Stimulated activated CD4-positive, alpha-beta T cell treated with anti-CD3 and anti-CD28 coated beads, Interleukin-1b, Interleukin-23, amount 100 ng/mL, for 48 hours (primary cell): ENCODE data around the gene MS4A6E.
"Not testable (repeated sequence)": the region's sequence is repeated elsewhere in the genome, so short reads cannot be mapped to it uniquely, and the experiment has no call there.

Experiments
- DNase-seq: peaks from one replicate; pipeline ENCODE4 v3.0.0-alpha.2; 2020

The MS4A6E gene, protein sequence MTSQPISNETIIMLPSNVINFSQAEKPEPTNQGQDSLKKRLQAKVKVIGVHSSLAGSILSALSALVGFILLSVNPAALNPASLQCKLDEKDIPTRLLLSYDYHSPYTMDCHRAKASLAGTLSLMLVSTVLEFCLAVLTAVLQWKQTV

DNA sequence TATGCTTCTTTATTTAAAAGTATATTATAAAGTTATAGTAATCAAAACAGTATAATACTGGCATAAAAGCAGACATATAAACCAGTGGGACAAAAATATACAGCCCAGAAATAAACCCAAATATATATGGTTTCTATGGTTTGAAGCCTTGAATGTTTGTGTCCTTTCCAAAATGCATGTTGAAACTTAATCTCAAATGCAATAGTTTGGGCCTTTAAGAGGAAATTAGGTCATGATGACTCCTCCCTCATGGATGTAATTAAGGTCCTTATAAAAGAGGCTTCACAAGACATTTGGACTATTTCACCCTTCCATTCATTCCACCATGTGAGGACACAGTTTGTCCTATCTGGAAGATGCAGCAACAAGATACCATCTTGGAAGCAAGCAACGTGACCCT, at the start of gene MS4A6E:
TSS of gene MS4A6E (plus strand) at position 301 of the 400 bp plus-strand sequence. CDS start 7,641 bp downstream, outside the sequence.
- DNase-seq, result no peak

DNA sequence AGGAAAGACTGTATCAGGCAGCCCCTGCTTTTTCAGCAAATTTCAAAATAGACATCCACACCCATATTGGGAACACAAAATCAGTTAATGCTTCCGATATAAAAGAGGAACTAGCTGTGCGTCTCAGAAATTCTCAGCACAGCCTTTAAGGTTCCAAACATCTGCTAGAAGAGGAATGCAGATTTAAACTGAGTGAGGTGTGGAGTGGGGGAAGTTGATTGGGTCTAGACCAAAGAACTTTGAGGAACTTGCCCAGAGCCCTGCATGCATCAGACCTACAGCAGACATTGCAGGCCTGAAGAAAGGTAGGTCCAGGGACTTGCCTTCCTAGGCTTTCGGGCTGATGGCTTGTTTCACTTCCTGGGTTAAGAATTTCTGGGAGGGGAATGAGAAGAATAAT, 46.6 kb upstream of the MS4A6E start, which contains the start of gene MS4A4A:
TSS of gene MS4A4A (plus strand) at position 255 of the 400 bp plus-strand sequence. CDS start at position 265, 10 bp downstream.
- DNase-seq, result no peak

DNA sequence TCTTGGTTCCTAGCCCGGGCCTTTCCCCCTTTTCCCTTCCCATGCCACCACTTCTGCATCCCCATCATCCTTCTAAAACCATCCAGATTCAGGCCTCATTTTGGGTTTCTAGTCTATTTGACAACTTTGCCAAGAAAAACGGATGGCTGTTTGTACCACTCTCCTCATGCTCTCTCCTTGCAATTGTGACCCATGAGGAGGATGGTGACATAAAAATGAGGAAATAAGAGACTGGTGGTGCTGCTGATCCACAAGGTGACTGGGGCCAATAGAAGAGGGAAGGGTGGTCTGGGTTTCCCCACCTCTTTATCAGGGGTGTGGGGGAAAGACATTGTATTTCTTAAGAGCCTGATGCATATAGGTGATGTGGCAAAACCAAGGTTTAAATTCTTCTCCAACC, 45.6 kb upstream of the MS4A6E start:
- no peak for DNase-seq

DNA sequence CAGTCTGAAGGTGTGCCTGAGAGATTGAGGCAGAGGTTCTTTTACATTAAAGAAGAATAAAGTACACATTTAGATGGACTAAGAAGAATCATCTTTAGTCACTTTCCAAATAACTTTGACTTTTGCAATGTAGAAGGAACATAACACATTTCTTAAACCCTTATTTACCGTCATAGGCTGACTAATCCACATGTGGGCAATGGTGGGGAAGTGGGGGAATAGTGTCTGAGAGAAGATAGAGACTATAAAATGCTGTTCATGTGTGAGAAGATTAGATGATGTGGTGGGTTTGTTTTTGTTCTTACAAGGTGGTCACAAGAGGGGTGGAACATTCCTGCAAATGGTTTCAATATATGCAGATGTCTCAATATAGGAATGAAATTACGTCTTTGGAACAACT, 44.8 kb upstream of the MS4A6E start:
- DNase-seq, result no peak

DNA sequence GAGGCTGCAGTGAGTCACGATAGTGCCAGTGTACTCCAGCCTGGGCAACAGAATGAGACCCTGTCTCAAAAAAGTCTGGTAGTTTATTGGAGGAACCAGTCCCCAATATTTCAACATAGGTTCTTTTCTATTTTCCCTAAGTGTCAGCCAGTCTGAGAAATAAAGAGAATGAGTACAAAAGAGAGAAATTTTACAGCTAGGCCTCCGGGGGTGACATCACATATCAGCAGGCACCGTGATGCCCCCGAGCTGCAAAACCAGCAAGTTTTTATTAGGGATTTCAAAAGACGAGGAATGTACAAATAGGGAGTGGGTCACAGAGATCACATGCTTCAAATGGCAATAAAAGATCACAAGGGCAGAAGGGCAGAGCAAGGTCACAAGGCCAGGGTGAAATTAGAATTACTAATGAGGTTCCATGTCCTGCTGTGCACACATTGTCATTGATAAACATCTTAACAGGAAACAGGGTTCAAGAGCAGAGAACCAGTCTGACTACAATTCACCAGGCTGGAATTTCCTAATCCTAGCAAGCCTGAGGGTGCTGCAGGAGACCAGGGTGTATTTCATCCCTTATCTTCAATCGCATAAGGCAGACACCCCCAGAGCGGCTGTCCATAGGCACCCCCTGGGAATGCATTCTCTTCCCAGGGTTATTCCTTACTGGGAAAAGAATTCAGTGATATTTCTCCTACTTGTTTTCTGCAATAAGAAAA, 41.5 kb upstream of the MS4A6E start:
- DNase-seq, result not testable (repeated sequence)

DNA sequence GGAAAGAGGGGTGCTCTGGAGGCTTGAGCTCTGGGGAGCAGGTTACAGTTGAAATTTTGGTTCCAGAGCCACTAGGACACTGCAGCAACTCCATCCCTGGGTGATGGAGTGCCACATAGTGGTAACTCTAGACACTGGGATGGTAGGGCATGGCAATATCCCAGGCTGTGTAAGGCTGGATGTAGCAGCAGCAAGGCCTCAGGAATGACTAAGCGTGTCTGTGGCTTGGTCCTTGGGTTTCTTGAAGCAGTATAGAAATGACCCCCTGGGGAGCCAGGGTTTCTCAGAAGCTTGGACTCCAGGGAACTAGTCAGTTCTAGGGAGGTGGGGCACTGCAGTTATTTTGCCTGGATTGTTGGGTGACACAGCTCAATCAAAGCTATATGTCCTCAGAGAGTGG, 38.5 kb upstream of the MS4A6E start:
- no peak for DNase-seq

DNA sequence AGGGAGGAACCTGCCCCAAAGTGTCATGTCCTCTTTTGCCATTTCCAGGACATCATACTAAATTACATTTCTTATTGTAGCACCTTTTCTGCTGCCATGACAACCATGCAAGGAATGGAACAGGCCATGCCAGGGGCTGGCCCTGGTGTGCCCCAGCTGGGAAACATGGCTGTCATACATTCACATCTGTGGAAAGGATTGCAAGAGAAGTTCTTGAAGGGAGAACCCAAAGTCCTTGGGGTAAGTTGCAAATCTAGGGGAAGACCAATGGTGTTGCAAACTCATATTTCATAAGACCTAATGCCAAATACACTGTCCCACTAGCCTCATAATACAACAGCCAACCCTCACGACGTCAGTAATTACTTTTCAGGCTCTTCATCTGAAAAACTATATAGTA, 34.9 kb upstream of the MS4A6E start:
- no peak for DNase-seq

DNA sequence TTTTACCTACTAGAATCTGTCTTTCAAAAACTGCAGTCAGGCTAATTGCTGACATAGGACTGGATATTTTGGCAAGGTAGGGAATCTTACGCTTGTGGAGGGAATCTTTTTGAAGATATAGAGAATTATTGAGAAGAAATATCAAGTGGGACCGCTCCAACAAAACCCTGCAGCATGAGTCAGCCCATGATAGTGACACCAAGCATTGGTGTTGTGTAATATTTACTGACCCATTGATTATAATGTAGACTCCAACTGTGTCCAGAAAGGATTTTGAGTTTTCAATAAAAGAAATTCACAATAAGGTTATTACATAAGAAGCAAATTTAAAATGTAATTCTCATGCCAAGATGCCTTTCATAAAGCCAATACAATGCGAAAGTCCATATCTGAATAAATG, 25.9 kb upstream of the MS4A6E start:
- no peak for DNase-seq

DNA sequence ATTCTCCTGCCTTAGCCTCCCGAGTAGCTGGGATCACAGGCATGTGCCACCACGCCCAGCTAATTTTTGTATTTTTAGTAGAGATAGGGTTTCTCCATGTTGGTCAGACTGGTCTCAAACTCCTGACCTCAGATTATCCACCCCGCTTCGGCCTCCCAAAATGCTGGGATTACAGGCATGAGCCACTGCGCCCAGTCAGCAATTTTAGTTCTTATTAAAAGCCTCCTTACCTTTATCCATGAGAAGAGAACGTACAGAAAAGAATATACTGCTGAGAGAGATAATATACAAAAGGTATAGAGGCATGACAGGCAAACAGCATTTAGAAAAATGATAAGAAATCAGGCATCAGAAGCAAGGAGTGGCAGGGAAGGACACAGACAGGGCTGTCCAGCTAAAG, 25.2 kb upstream of the MS4A6E start:
- not testable (repeated sequence) for DNase-seq

DNA sequence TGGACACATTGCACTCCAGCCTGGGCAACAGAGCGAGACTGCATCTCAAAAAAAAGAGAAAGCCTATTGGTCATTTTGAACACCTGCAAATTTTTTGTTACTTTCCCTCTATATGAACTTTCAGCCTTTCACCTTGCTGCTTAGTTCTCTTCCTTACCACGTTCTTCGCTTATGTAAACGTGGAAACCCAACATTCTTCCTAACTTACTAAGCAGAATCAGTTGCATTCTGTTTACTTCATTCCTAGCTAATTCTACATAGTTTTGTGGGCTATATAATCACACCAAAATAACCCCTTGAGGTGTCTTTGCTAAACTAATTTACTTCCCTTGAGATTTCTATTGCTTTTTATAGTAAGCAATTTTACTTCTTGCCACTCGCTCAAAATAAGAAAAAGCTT, 23.4 kb upstream of the MS4A6E start:
- DNase-seq, result no peak

DNA sequence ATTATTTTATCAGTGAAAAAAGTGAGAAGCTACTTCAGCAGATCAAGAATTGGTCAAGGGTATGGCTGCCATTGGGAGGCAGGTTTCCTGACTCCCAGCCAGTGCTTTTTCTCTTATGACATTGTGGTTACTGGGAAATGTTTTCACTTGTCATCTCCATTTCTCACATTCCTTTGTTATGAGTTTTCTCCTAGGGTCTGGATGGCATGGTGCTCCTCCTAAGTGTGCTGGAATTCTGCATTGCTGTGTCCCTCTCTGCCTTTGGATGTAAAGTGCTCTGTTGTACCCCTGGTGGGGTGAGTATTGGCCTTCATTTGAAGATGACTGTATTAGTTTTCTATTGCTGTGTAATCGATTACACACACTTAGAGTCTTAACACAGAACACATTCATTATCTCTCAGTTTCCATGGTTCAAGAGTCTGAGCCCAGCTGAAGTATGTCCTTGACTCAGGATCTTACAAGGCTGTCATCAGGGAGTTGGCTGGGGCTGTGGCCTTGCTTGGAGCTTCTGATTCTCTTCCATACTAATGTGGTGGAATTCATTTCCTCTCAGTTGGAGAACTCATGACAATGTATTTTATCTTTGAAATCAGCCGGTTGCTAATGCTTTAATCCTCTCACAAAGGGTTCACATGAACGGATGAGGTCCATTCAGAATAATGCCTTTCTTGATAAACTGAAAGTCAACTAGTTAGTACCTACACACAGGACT, 21.0 kb upstream of the MS4A6E start:
- DNase-seq, result no peak

DNA sequence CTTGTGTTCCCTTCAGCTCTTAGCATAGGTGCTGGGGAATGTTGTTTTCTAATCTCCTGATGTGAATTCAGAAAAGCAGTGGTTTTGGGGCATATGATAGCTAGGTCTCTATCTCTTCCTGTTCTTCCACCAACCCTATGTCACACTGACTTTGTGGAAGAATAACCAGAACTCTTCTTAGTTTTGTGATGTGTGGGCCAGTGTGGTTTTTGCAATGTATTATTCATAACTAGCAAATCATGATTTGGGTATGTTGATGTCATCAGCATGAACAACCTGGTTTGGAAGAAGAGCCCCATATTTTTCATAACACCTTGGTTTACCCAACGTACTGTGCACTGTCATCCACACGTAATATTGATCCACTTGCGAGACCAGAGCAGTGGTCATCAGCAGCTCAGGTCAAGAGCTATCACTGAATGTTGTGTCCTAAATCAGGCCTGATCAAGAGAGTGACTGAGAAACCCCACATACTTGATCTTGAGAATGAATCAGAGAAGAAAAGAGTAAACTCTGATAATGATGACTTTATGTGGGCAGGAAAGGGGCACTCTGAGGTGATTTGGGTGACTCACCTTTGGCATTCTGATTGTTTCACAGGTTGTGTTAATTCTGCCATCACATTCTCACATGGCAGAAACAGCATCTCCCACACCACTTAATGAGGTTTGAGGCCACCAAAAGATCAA, 19.4 kb upstream of the MS4A6E start:
- peak; percentile 40 for DNase-seq

DNA sequence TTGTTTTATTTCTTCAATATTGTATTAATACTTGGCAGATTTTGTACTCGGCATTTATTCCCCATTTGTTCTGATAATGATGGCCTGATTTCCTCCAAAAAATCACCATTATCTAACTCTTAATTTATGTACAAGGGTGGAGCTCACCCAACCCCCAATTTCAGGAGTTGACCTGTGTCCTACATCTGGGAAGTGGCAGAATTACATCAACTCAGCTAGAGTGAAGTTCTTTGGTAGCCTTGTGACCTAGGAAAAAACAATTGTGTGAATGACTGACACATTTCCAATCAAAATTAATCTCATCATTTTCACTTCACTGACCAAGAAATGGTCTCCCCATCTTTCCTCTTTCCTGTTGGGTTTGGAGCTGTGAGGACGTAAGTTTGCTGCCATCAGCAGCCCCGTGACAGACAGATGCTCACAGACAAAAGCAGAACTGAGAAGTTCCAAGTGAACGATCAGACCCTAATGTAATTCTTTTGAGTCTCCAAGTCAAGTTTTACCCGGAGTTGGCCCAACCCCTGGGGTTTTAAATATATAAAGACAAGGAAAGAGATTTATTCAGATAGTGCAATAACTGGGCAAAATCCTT, 16.6 kb upstream of the MS4A6E start:
- no peak for DNase-seq

DNA sequence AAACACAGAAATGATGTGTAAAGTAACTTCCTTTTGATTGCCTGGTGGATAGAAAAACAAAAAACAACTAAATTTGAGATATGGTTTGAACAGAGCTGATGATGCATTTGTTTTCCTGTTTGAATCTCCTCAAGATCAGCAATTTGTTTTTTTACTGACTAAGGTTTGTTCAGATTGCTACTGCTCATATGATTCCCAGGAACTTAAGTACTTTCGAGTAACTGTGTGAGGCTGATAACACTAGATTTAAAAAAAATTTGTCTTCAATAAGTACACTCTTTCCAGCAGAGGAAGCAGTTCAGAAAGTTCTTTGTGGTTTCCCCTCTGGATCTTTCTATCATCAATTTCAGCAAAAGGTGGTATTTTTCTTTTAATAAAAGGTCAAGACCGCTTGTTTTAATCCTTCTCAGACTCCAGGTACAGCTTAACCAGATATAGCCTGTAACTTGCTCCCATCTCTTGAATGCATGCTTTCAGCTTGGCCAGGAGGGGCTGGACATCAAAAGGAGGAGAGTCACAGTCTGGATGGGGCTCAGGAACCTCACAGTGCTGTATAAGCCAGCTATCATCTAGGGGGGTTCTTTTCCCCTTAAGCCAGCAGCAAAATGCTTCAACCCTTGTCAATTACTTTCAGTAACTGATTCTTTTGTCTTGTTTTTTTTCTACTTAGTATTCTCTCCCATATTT, 12.3 kb upstream of the MS4A6E start:
- no peak for DNase-seq

DNA sequence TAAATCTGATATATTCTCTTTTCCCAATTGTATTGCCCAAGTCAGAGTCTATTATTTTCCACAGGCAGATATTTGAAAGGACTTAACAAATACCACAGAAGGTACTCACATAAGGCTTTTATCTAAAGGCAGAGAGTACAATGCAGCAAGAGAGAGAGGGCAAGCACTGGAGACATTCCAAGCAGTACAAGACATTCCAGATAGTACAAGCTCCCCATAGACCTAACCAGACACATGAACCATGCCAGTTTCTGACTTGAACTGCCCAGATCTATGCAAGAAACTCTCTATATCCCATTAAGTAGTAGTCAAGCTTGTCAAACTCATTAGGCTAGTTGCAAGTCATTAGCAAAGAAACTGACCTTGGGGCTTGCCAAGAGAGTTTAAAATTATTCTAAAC, 11.2 kb upstream of the MS4A6E start:
- DNase-seq, result no peak

DNA sequence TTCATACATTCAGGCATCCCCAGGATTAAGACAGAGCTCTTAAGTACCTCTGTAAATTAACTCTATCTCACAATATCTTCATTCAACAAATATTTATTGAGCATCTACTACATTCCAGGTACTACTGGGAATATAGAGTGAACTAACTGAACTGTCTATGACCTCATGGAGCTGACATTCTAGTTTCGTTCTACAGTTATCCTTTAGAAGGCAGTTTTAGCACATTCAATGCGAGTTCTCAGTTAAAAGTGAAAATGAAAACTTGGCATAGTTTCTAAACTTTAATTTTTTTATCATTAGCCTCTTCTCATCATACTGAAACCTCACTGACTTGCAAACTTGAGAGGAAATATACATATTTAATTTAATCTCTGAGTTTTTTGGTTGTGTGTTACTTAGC, 10.7 kb upstream of the MS4A6E start:
- no peak for DNase-seq

DNA sequence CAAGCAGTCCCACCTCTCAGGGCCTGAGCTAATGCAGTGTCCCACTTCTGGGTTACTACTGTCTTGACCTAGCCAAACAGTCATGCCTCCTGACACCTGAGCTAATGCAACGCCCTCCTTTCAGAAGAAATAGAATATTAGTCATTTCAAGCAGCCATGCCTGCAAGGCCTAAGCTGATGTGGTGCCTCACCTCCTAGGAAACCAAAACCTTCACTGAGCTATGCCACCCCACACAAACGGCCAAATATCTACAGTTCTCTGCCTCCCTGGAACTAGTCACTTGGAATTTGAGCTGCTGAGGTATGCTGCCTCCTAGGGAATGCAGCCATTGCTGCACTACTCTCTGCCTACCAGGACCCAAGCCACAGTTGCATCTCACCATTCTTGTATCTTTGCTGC, 8.3 kb upstream of the MS4A6E start:
- DNase-seq, result no peak

DNA sequence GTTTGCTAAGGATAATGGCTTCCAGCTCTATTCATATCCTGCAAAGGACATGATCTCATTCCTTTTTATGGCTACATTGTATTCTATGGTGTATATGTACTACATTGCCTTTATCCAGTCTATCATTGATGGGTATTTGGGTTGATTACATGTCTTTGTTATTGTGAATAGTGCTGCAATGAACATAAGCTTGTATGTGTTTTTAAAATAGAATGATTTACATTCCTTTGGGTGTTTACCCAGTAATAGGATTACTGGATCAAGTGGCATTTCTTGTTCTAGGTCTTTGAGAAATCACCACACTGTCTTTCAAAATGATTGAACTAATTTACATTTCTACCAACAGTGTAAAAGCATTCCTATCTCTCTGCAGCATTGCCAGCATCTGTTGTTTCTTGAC, 6.0 kb upstream of the MS4A6E start:
- DNase-seq, result no peak

DNA sequence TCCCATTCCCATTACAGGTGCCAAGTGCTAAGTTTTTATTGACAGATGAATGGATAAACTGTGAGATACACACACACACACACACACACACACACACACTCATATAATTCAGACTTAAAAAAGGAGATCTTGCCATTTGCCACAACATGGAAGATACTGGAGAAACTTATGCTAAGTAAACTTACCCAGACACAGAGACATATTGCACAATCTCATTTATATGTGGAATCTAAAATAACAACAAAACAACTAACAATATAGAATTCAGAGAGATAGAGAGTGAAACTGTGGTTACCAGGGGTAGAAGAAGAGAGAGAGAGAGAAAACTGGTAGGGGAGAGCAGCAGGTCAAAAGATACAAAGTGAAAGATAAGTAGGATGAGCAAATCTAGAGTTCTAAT, 1.4 kb downstream of the MS4A6E start:
- DNase-seq, result no peak

DNA sequence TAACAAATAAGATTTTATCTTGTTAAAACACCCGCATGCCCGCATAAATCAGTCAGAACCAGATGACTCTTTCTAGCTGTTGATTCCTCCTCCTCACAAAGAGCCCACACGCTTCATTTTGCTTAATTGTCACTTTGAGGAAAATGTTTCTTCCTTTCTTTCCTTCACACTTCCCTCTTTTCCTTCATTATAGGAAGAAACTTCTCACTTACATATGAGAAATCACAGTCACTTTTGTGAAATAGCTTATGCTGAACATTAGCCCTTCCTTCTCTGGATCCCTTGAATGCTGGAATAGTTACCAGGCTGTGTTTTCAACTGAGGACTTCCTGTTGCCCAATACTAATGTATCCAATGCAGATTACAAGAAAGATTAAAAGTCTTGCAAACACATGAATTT, 5.8 kb downstream of the MS4A6E start:
- DNase-seq, result no peak

DNA sequence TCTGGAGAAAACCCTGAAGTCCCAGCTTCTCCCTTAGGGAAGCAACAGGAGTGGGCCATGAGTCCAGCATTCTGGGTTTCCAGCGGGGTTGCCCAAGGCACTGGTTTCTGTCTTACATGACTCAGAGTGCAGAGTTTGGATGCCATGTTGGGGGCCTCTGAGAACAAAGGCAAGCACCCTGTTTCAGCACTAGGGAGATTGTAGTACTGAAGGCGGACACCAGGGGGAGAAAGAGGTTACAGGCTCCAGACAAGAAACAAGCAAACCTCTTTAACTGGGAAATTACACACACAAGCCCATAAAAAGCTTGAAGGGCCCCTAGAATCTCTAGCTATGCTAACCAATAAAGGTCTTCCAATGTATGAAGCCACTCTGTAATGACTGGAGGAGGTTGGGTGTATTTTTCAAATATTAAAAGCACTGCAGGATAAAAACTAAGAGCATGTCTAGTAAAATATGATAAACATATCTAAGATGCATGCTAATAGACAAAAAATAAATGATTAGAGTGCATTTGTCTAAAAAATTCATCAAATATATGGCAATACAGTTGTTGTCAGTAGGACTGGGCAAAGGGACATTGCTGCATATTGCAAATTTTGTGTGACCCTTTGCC, 7.1 kb downstream of the MS4A6E start:
- DNase-seq, result peak; percentile 66

DNA sequence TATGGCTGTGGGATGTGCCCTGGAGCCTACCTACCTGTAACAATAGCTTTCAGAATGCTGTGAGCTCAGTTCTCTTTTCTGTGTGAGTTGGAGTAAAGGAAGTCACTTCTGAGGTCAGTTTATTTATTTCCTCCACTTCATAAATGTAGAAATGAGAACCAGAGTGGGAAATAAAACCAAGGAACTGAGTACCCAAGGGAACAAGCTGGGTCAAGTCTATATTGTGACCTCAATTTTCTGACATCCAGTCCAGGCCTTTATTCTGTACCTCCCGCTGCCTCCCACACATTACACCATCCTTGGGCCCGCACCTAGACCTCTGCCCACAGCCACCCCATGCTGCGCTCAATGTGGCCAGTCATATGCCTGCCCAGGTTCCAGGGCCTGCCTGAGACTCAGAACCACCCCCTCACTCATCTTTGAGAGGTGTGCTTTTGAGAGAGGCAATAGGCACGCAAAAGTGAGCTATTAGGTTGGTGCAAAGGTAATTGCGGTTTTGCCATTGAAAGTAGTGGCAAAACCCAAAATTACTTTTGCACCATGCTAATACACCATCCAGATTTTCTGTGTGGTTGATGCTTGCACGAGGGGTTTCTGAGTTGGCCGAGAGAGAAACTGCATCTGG, 9.8 kb downstream of the MS4A6E start:
- no peak for DNase-seq
